GM23248 (cell line): ENCODE measurements around the gene UTY.

Experiments
- EZH2 ChIP-seq: fragments of 200-600 bp; sonication (generic); IDR thresholded peaks from 2 replicates; pipeline ENCODE4 v1.6.1; 2018; ENCODE audit warnings: antibody characterized with exemption, mild to moderate bottlenecking; ENCODE audit not compliant: insufficient read depth, poor library complexity, severe bottlenecking
- EZH2phosphoT487 ChIP-seq: fragments of 200-600 bp; sonication (generic); IDR thresholded peaks from 2 replicates; pipeline ENCODE4 v1.6.1; 2018; ENCODE audit warnings: antibody characterized with exemption, moderate library complexity, mild to moderate bottlenecking, low read depth; ENCODE audit not compliant: insufficient read depth

DNA sequence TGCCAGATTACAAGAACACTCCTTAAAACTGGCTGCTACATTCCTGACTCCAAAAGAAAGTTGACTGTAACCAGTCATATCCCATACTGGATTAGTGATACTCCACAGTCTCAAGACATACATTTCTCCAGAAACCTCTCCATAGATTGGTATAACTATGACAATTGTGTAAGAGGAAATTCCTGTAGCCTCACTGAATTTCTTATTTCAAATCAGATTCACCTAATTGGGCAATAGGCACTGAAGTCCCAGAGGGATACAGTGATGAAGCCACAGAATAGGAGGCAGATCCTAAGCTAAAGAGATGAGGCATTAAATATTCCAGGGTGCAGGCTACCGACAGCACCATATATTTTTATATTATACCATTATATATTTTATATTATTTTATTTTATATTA lies 39.0 kb downstream of the UTY start:
- TF ChIP-seq EZH2 (no peak), EZH2phosphoT487 (no peak)
